Esophagus squamous epithelium (tissue), 4 donors: Measurements from ENCODE around the gene SMAD7.

Experiments used
- CTCF ChIP-seq, 6 experiments: fragments of 450-650 bp in 4 of 6; fragments of 200-600 bp in 2 of 6; sonication (generic) in 2 of 6; IDR thresholded peaks; one replicate each; pipeline ENCODE4 v1.5.1; 2016 to 2019; ENCODE audit warnings: antibody characterized with exemption in 6 of 6, mild to moderate bottlenecking in 4 of 6, moderate library complexity in 4 of 6
- POLR2A ChIP-seq, 4 donors: fragments of 450-650 bp; IDR thresholded peaks; one replicate each; pipeline ENCODE4 v1.6.1; 2017; ENCODE audit warnings: antibody characterized with exemption in 4 of 4, mild to moderate bottlenecking in 4 of 4, moderate library complexity in 3 of 4

GRCh38 chr18:48942554-48943261 lies 8.1 kb downstream of the SMAD7 start:
- no peak for TF ChIP-seq CTCF (IDR thresholded peaks at IDR 0.05)
- TF ChIP-seq POLR2A (IDR thresholded peaks at IDR 0.05), result no peak
